VCaP (cell line): Measurements from ENCODE around the gene RBM47.
A peak's percentile ranks its signal among the peaks of the same experiment; 100 is the strongest.

ENCODE experiments used
- H3K27ac ChIP-seq: fragments of 450-650 bp; 2 replicates; pipeline ENCODE4 v1.5.1; 2017
- CTCF ChIP-seq: fragments of 450-650 bp; conservative IDR thresholded peaks from 2 replicates; pipeline ENCODE4 v1.5.1; 2017; ENCODE audit warnings: mild to moderate bottlenecking, moderate library complexity

Gene RBM47

GRCh38 chr4:40613456-40613855 lies 16.2 kb downstream of the RBM47 start:
- no peak for TF ChIP-seq CTCF
- peak overlapping the region; percentile 67; the same call in 1 of the 2 replicates for H3K27ac ChIP-seq

GRCh38 chr4:40612831-40613230 lies 16.8 kb downstream of the RBM47 start:
- H3K27ac ChIP-seq = peak overlapping the region; percentile 67
- no peak for TF ChIP-seq CTCF

- TF ChIP-seq CTCF = no peak
- peak overlapping the region; percentile 67 for H3K27ac ChIP-seq
These were observed 17.4 kb downstream of the RBM47 start for GRCh38 chr4:40612283-40612682.

- H3K27ac ChIP-seq = no peak overlapping the region
- no peak for TF ChIP-seq CTCF
These were observed 21.0 kb downstream of the RBM47 start for GRCh38 chr4:40608628-40609027.

- TF ChIP-seq CTCF = no peak
- no peak overlapping the region; the same call in 1 of the 2 replicates for H3K27ac ChIP-seq
These were observed 22.4 kb downstream of the RBM47 start for GRCh38 chr4:40607221-40607620.

- no peak overlapping the region for H3K27ac ChIP-seq
- no peak for TF ChIP-seq CTCF
These were observed 23.4 kb downstream of the RBM47 start for GRCh38 chr4:40606239-40606767.

GRCh38 chr4:40603281-40603680 lies 26.4 kb downstream of the RBM47 start:
- no peak for TF ChIP-seq CTCF
- H3K27ac ChIP-seq = no peak overlapping the region
